ENCODE results near the gene PRKCA.

- no peak for TF ChIP-seq POLR2A (IDR thresholded peaks at IDR 0.05)
- TF ChIP-seq CTCF (IDR thresholded peaks at IDR 0.05) = no peak
These were observed 105.5 kb downstream of the PRKCA start for GRCh38 chr17:66407864-66408263.

Measured in prostate gland (tissue), 2 donors.